Left colon (tissue), 2 donors: Measurements from ENCODE around the gene METRN. TPM values are rescaled to one million over a fixed set of nuclear protein-coding genes. Genes with fewer than 3 reads are reported as not detected.
"Not testable (repeated sequence)": the region's sequence is repeated elsewhere in the genome, so short reads cannot be mapped to it uniquely, and the experiment has no call there.

Experiments used
- ATAC-seq: fragments of 200-7000 bp; cut with Tn5 transposase; one replicate; pipeline ENCODE4 v1.9.1; 2020; ENCODE audit warnings: mild to moderate bottlenecking, moderate library complexity
- DNase-seq, 2 donors: peaks; one replicate each; pipeline ENCODE4 v3.0.0-alpha.2; 2020
- intact Hi-C, 2 donors: fragments of 100-400 bp; cut with DNase I in 1 of 2; cut with micrococcal nuclease in 1 of 2; formaldehyde crosslinking; loops; one replicate each; pipeline versions ENCODE4 v1.11.2 to v1.14.0; 2022; cut with DNase I, micrococcal nuclease
- total RNA-seq, 2 donors: library from RNA; stranded (reverse); fragmentation: NEBNext Ultra II Directional; extraction: Animal tissue kit (Norgen Biotek cat#: 25700); gene quantifications; one replicate each; pipeline ENCODE4 v1.2.1, GENCODE V29; 2021
- donor health status: DM: no; HTN: no; CAD: no.
- donor health status: DM: yes; HTN: yes; CAD: no.

The METRN gene
- total RNA-seq, 2 donors from 2014 or later, result 21.7 to 37.8 TPM

GRCh38 chr16:741986-742629, 27.2 kb downstream of the METRN start:
- intact Hi-C loops, result no loop called here
- ATAC-seq, result no peak
- DNase-seq, result no peak

GRCh38 chr16:742894-743293, 28.0 kb downstream of the METRN start:
- intact Hi-C loops, DNase-seq, ATAC-seq: not testable (repeated sequence)

- intact Hi-C loops, result no loop called here
- DNase-seq (no peak), ATAC-seq (no peak)
Measured at GRCh38 chr16:743794-744500, 29.0 kb downstream of the METRN start.

GRCh38 chr16:745739-746138, 30.8 kb downstream of the METRN start:
- ATAC-seq (peak; percentile 36), DNase-seq (peak in 1 of 2 donors; percentile 52)
- intact Hi-C loops, result no loop called here

- ATAC-seq (no peak), DNase-seq (no peak)
- intact Hi-C loops, result no loop called here
Measured at GRCh38 chr16:746637-747036, 31.7 kb downstream of the METRN start.

GRCh38 chr16:747978-748746, 33.2 kb downstream of the METRN start:
- intact Hi-C loops, result no loop called here
- DNase-seq (no peak), ATAC-seq (peak; percentile 23)

GRCh38 chr16:749010-749409, 34.1 kb downstream of the METRN start:
- ATAC-seq (no peak), DNase-seq (no peak)
- intact Hi-C loops, result no loop called here

- no peak for DNase-seq
- no peak for ATAC-seq
- intact Hi-C loops, result loop anchor here in 1 of 2 donors (10.0 kb wide), 1 partner anchor 46 kb away; the partner anchor contains the start of gene FBXL16
Measured at GRCh38 chr16:750485-750884, 35.6 kb downstream of the METRN start.

- DNase-seq (no peak), ATAC-seq (no peak)
- intact Hi-C loops, result loop anchor here in 1 of 2 donors (10.0 kb wide), 1 partner anchor 47 kb away; the partner anchor contains the start of gene FBXL16
Measured at GRCh38 chr16:751152-752006, 36.5 kb downstream of the METRN start.

- DNase-seq, result no peak
- intact Hi-C loops, result loop anchor here in 1 of 2 donors (10.0 kb wide), 1 partner anchor 47 kb away; the partner anchor contains the start of gene FBXL16
Measured at GRCh38 chr16:752007-752312, 37.0 kb downstream of the METRN start.

GRCh38 chr16:754121-754607, 39.2 kb downstream of the METRN start:
- not testable (repeated sequence) for DNase-seq, ATAC-seq
- intact Hi-C loops, result loop anchor here in 1 of 2 donors (10.0 kb wide), 1 partner anchor 49 kb away; the partner anchor contains the start of gene FBXL16

More at GRCh38 chr16:752007-752312, 37.0 kb downstream of the METRN start:
- no peak for ATAC-seq

- DNase-seq (no peak), ATAC-seq (peak; percentile 55)
- intact Hi-C loops, result loop anchor here in 1 of 2 donors (10.0 kb wide), 1 partner anchor 50 kb away; the partner anchor contains the start of gene FBXL16
Measured at GRCh38 chr16:754656-755055, 39.7 kb downstream of the METRN start.

GRCh38 chr16:756428-756827, 41.5 kb downstream of the METRN start:
- intact Hi-C loops, result loop anchor here in 1 of 2 donors (10.0 kb wide), 1 partner anchor 52 kb away; the partner anchor contains the start of gene FBXL16
- DNase-seq (no peak), ATAC-seq (no peak)

- intact Hi-C loops, result loop anchor here in 1 of 2 donors (10.0 kb wide), 1 partner anchor 55 kb away; the partner anchor contains the start of gene FBXL16
Measured at GRCh38 chr16:759110-759910, 44.4 kb downstream of the METRN start.

GRCh38 chr16:760065-760464, 45.1 kb downstream of the METRN start:
- ATAC-seq (no peak), DNase-seq (no peak)
- intact Hi-C loops, result no loop called here

More at GRCh38 chr16:759110-759910, 44.4 kb downstream of the METRN start:
- ATAC-seq (peak; percentile 30), DNase-seq (no peak)

GRCh38 chr16:760545-761343, 45.8 kb downstream of the METRN start, which contains the start of gene MSLN:
Gene MSLN (plus strand): TSS chr16:760734. CDS start chr16:762681, 1,947 bp downstream.
- intact Hi-C loops, result no loop called here
- DNase-seq (peak in 1 of 2 donors; percentile 23), ATAC-seq (peak; percentile 59)
